HG03571 (cell line): Measurements from ENCODE around the gene CUL3.
"Not testable (repeated sequence)": the region's sequence is repeated elsewhere in the genome, so short reads cannot be mapped to it uniquely, and the experiment has no call there.

Experiments used
- ATAC-seq: cut with Tn5 transposase; IDR thresholded peaks from one replicate; pipeline ENCODE4 v1.9.1; 2021; ENCODE audit not compliant: unreplicated experiment

CUL3 gene

GRCh38 chr2:224485081-224486014, 99.8 kb downstream of the CUL3 start:
- not testable (repeated sequence) for ATAC-seq

DNA sequence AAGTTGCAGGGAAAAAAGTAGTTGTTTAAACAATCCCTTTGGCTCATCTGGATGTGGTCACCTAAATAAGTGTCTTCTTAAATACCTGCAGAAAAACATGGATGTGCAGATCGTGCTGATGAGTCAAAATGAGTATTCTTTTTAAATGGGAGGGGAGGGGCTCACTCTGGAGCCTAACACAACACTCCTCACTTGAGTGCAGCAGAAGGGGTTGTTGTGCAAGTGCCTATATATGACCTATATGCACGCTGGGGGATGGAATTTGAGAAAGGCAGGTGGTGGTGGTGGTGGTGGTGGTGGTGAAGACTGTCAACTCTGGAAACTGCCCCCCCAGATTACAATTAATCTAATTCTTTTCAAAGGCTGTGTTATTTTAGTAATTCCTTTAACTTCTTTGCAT, 105.3 kb downstream of the CUL3 start:
- ATAC-seq = no peak

- no peak for ATAC-seq
These were observed 112.3 kb downstream of the CUL3 start for GRCh38 chr2:224472827-224473226.

DNA sequence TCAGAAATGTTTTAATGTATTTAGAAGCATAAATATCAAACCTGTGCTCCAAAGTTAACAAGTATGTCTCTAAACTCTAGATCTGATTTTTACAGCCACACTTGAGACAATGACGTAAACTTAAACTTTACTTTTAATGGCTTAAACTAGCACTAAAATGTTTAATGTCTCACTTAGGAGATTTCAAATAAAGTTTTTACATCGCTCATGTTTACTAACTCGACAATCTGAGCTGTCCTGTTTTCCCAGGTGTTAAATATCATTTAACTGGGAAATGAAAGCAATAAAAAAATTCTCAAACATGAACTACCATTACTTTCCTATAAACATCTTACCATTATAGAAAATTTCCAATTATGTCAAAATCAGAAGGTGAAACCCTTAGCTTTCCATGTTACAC, 113.0 kb downstream of the CUL3 start:
- ATAC-seq = no peak

DNA sequence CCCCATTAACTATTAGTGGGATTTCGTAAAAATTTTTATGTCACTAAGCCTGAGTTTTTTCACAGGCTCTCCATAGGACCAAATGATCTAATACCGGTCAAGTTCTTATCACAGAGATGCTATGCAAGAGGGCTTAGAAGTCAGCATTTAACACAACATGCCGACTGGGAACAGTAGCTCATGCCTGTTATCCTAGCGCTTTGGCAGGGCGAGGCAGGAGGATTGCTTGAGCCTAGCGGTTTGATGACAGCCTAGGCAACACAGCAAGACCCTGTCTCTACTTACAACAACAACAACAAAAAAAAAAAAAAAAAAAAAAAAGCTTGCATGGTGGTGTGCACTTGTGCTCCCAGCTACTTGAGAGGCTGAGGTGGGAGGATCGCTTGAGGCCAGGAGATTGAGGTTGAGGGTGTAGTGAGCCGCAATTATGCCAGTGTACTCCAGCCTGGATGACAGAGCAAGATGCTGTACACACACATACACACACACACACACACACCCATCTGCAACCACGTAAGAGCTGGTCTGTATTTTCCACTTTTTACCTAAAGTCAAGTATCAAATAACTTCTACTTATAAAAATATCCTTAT, 115.7 kb downstream of the CUL3 start:
- ATAC-seq = no peak

GRCh38 chr2:224466304-224466895, 118.8 kb downstream of the CUL3 start:
- ATAC-seq = no peak

- no peak for ATAC-seq
These were observed 123.8 kb downstream of the CUL3 start for GRCh38 chr2:224461391-224461790.

DNA sequence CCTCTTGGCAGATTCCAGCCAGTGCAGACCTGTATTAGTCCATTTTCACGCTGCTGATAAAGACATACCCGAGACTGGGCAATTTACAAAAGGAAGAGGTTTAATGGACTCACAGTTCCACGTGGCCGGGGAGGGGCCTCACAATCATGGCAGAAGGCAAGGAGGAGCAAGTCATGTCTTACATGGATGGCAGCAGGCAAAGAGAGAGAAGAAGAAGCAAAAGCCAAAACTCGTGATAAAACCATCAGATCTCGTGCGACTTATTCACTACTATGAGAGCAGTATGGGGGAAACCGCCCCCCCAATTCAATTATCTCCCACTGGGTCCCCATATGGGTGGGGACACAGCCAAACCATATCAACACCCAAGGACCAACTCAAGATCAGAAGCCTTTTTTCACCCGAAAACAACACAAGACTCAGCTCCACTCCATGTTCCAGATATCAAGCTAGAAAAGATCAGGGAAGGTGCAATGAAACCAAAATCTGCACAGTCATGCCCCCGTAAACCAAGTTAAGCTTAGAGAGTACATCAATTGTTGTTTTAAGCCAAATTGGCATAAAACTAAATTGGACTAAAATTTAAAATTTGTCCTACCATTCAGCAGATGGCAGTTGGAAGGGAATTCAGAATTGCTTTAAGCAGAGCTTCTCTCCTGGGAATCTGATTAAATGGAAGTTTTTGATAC, 127.6 kb downstream of the CUL3 start:
- no peak for ATAC-seq

DNA sequence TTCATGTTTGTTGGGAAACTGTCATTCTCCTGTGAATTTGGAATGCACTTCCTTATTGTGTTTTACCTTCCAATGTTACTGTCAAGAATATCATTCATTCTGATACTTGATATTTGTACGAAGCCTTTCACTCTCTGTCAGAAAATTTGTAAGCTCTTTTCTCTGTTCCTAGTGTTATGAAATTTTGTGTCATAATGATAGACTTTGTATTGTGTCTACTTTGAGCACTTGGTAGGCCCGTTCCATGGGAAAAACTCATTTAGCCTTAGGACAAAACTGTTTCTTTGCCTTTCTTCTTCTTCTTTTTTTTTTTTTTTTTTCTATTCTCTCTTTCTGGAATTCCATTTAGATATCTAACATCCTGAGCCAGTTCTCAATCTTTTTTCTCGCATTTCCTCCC, 131.3 kb downstream of the CUL3 start:
- no peak for ATAC-seq

GRCh38 chr2:224449212-224450147, 135.7 kb downstream of the CUL3 start:
- ATAC-seq = no peak

DNA sequence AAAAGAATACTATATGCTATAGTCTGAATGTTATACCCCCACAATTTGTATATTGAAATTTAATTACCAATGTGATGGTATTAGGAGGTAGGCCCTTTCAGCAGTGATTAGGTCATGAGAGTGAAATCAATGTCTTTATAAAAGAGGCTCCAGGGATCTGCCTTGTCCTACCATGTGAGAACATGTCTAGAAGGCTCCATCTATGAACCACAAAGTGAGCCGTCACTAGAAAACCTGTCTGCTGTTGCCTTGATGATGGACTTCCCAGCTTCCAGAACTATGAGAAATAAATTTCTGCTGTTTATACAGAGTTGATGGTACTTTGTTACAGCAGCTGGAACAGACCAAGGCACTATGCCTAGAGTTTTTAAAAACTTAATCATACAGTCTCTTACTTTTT, 136.9 kb downstream of the CUL3 start:
- ATAC-seq = no peak

GRCh38 chr2:224444783-224445182, 140.4 kb downstream of the CUL3 start:
- no peak for ATAC-seq

DNA sequence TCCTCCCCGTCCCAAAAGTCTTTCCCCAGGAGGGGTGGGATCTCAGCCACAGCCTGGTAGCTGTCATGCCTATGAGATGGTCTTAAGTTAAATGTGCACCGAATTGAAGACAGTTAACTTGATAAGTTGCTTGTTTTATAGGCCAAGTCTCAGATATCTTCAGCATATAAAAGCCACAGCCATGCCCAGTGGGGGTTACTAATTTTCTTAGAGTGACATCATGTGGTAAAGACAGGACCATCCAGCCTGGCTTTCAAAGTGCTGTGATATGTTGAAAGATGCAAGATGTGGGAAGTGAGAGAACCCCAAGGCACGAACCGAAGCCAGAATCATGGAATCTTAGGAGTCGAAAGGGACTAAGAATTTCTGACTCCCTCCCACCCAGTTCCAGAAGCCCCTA, 141.1 kb downstream of the CUL3 start:
- ATAC-seq = no peak

- ATAC-seq = no peak
These were observed 142.8 kb downstream of the CUL3 start for GRCh38 chr2:224442071-224442967.

DNA sequence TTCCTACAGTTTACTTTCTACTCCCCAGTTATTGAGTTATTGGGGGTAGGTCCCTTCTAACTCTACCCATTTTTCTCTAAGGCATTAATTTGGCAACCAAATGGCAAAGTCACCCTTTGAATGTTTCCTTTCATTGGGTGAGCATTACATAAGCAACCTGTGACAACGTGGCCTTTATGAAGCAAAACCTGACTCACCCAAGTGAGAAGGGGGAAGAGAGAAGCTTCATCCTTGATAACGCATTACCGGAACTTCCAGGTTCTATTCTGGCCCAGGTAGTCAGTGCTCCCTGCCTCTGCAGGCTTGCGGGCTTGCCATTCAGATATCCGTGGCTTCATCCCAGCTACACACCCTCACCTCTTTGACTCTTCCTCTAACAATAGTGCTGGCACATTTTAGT, 144.2 kb downstream of the CUL3 start:
- ATAC-seq = no peak

GRCh38 chr2:224438726-224439125, 146.4 kb downstream of the CUL3 start:
- ATAC-seq = no peak

DNA sequence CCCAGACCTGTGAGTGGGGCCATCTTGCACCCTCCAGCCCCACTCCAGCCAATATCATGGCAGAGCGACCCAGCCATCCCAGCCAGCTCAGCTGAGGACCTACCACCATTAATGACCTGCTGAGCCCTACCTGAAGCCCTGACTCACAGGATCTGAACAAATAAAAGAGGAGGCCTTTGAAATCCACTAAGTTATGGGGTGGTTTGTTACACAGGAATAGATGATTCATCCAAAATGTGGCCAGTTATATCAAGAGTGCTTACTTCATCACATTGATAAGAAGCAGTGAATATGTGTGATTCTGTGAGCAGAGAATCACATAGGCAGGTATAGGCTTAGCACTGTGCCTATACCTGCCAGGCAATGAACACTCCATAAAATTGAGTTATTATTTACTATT, 148.5 kb downstream of the CUL3 start:
- no peak for ATAC-seq

DNA sequence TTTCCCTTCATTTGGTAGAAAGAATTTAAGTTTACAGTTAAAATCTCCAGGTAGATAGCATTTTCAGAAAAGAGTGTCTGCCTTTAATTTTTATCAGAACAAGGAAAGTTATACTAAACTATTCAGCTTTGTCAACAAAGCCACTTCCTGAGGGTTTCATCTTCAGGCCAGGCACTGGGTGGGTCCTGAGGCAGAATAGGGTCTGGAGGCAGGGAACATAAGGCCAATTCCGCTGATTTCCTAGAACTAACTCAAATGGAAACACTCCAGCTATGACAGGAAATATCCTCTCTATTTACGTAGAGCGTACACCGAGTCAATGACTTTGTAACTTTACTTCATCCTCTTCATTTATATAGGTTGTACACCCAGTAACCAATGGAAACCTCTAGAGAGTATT, 150.5 kb downstream of the CUL3 start:
- no peak for ATAC-seq

DNA sequence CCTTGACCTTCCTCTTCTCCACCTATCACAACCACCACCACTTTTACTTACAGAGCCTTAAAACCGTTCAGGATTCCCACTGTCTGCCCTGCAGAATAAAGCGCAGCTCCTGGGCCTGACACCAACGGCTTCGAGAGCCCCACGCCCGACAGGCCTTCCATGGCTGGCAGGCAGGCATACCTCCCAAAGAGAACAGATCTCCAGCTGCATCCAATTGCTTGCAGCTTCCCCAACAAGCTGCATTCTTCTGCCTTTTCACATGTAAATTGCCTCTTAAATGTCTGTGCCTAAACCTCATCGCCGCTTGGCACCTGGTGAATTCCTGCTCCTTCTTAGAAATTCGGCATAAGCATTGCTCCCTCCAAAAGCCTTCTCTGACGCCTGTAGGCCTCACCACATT, 151.7 kb downstream of the CUL3 start:
- no peak for ATAC-seq
